Measurements from ENCODE around the gene IRX6.

Gene IRX6

GRCh38 chr16:55323637-55324271 lies at the start of gene IRX6:
TSS of gene IRX6 (plus strand) at chr16:55324203. CDS start at chr16:55325092, 889 bp downstream.
- DNase-seq: no peak

- no peak for DNase-seq
Observed at GRCh38 chr16:55274391-55274790, 49.6 kb upstream of the IRX6 start.

GRCh38 chr16:55275167-55275566 lies 48.8 kb upstream of the IRX6 start:
- DNase-seq: no peak

- no peak for DNase-seq
Observed at GRCh38 chr16:55275869-55276268, 48.1 kb upstream of the IRX6 start.

GRCh38 chr16:55277536-55277935 lies 46.5 kb upstream of the IRX6 start:
- DNase-seq: no peak

DNA sequence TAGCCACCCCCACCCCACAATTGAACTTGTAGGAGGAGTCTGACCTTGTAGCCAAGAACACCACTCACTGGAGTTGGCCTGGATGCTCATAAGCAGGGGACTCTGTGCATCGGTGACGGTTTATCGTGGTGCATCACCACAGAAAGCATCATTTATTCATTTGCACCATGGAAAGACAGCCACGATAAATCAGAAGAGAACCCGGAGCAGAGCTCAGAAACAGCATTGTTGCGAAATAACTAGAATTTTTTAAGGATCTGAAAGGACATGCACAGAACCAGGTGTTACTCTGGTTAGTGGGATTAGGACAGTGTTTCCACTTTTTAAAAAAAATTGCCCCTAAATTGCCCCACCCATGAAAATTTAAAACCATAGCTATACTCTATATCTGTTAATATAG lies 44.4 kb upstream of the IRX6 start:
- no peak for DNase-seq

- no peak for DNase-seq
Observed at GRCh38 chr16:55280587-55280986, 43.4 kb upstream of the IRX6 start.

GRCh38 chr16:55282441-55282840 lies 41.6 kb upstream of the IRX6 start:
- no peak for DNase-seq

DNA sequence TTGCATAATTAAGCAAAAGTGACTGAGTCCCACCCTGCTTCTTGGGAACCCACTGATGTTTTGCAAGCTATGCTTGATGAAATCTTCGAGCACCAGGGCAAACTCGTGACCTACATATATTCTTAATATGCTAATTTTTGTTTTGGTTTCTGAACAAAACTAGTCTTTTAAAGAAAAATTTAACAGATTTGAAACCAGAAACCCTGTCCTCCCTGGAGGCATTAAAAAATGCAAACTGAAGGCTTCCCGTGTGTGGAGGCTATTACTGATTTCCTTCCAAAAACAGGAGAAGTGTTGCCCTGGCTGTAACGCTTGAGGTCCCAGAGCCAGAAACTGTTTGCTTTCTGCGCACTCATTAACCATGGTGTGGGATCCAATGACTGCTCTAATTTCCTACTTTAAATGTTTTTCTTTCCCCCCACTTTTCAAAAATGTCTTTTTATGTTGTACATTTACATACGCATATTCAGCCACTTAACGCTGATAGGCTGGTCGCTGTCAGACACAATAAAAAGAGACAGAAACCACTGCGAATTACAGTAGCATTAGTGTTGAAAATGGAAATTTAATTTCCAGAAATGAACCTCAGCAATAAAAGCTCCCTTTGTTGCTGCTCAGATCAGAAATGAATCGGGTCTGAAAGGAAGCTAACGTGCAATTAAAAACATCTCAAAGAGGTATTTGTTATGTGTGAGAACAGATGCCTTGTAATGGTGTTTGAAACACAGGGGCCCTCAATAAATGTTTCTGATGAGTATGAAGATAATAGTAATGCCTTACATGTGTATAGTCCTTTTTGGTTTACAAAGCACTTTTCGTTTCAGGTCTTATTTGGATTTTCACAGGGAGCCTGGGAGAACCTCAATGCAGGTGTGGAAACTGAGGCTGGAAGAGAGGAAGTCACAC lies 39.9 kb upstream of the IRX6 start:
- no peak for DNase-seq

DNA sequence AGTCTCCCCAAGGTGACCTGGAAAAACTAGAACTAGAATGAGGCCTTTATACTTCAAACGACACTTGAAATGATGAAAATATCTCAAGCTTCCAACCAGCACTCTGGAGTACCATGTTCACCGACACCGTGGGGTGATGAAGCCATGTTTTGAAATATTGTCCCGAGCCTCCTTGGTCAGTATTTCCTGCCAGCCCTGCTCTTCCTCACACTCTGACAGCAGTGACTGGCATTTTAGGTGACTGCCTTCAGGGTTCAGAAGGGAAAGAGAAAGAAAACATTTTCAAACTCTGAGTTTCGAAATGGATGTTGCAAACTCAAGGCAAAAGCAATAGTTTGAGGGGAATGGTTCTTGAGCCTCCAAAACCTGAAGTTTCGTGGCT lies 39.3 kb upstream of the IRX6 start:
- DNase-seq: no peak

GRCh38 chr16:55285586-55285985 lies 38.4 kb upstream of the IRX6 start:
- no peak for DNase-seq

DNA sequence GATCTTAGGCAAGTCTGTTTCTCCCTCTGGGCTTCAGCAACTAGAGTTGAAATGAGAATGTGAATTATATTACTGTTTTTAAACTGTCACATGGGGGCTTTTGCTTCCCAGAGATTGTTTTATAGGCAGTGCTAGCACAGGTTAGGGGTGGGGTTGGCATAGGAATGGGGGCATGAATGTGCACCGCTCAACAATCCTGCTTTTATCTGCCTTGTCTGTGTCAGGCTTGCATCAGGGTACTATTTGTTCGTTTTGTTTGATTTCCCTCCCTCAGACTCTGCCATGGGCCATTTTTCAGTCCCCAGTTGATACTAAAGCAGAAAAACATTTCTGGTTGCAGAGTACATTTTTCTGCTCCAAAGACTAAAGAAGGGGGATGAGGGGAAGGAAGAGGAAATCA lies 34.6 kb upstream of the IRX6 start:
- no peak for DNase-seq

- peak; percentile 1 for DNase-seq
Observed at GRCh38 chr16:55291847-55292246, 32.2 kb upstream of the IRX6 start.

DNA sequence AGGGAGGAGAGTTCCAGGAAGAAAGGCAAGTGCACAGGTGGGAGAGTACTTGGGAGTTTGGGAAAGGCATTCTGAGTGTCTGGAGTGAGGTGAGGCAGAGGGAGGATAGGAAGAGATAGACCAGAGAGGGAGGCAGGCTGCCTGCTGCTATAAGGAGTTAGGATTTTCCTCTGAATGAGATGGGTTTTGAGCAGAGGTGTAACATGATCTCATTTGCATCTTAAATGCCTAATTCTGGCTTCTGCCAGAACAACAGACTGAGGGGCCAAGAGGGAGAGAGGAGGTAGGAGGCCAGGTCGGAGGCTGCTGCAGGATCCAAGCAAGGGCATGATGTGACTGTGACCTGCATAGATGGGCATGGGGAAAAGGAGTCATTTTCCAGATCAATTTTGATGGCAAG lies 31.5 kb upstream of the IRX6 start:
- no peak for DNase-seq

- DNase-seq: peak; percentile 26
Observed at GRCh38 chr16:55294129-55294528, 29.9 kb upstream of the IRX6 start.

- DNase-seq: no peak
Observed at GRCh38 chr16:55294931-55295342, 29.1 kb upstream of the IRX6 start.

DNA sequence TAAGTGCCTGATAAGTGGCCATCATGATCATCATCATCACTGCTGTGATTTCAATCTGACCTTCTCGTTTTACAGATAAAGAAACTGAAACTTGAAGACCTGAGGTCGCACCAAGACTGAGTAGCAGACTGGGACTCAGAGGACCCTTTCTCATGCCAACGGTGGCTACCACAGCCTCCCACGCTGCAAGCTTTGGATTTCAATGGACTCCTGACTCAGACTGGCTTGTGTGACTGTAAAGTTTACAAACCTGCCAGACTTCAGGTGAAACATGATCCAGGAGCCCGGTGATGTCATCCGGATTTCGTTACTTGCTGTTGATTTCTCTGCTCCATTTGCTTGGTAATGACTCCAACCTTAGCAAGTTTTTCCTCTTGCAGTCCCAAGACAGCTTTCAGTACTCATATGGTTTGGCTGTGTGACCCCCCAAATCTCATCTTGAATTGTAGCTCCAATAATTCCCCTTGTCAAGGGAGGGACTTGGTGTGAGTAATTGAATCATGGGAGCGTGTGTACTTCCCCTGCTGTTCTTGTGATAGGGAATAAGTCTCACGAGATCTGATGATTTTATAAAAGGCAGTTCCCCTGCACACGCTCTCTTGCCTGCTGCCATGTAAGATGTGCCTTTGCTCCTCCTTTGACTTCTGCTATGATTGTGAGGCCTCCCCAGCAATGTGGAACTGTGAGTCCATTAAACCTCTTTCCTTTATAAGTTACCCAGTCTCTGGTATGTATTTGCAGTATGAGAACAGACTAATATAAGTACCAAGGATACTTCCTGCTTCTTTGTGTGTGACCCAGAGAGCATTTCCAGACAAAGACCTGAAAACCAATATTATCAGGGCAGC lies 26.7 kb upstream of the IRX6 start:
- DNase-seq: no peak

DNA sequence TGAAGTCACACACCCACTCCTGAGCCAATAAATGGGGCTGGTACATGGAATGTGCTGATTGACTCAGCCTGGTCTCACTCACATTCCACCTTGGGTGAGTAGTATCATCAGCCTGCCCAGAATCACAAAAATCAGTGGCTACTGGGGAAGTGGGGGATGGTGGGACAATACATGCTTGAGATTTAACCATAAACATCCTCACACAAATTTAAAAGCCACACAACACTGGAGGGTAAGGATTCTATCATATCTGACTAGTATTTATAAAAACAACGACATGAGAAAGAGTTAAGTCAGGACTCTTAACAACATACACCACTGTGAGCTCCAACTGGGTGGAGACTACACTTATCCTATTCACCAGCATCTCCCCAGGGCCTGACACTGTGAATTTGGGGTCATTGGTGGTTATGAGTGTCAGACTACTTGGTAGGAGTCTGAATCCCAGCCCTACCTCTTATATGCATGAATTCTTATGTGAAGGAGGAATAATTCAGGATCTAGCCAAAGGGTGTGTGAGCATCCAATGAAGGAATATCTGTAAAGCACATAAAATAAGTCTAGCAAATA lies 26.0 kb upstream of the IRX6 start:
- no peak for DNase-seq

- DNase-seq: peak; percentile 54
Observed at GRCh38 chr16:55301385-55302008, 22.5 kb upstream of the IRX6 start.

- DNase-seq: no peak
Observed at GRCh38 chr16:55302635-55303034, 21.4 kb upstream of the IRX6 start.

- no peak for DNase-seq
Observed at GRCh38 chr16:55308973-55309372, 15.0 kb upstream of the IRX6 start.

- DNase-seq: no peak
Observed at GRCh38 chr16:55322327-55322726, 1.7 kb upstream of the IRX6 start.

Measured in OCI-M1 (cell line).